PC-9 (cell line): ENCODE data around the gene SPATA16.

ENCODE experiments used
- EZH2 ChIP-seq: fragments of 200-600 bp; sonication (generic); IDR thresholded peaks from 2 replicates; pipeline ENCODE4 v1.8.0; 2017; ENCODE audit warnings: antibody characterized with exemption, low read depth
- TF ChIP-seq, protein P1 (sequence below): fragments of 200-600 bp; sonication (generic); conservative IDR thresholded peaks from 2 replicates; pipeline ENCODE4 v1.6.1; 2017; ENCODE audit warnings: mixed run types, antibody characterized with exemption, mild to moderate bottlenecking, moderate library complexity

DNA sequence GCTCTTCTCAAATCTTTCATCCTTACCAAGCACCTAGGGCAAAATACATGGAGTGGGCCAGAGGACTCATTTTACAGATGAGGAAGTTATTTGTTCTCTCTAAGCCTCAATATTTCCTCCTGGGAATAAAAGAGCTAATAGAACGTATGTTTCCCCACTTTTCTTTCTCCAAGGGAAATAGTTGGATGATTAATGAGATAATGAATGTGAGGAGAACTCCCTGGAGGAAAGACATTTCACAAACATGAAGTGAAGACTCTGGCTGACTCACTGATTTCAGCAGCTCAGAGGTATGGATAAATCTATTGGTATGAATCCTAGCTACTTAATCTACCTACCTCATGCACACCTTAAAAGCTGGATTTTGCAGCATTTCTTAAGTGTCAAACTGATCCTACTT lies 292.1 kb downstream of the SPATA16 start:
- TF ChIP-seq, protein P1, sequence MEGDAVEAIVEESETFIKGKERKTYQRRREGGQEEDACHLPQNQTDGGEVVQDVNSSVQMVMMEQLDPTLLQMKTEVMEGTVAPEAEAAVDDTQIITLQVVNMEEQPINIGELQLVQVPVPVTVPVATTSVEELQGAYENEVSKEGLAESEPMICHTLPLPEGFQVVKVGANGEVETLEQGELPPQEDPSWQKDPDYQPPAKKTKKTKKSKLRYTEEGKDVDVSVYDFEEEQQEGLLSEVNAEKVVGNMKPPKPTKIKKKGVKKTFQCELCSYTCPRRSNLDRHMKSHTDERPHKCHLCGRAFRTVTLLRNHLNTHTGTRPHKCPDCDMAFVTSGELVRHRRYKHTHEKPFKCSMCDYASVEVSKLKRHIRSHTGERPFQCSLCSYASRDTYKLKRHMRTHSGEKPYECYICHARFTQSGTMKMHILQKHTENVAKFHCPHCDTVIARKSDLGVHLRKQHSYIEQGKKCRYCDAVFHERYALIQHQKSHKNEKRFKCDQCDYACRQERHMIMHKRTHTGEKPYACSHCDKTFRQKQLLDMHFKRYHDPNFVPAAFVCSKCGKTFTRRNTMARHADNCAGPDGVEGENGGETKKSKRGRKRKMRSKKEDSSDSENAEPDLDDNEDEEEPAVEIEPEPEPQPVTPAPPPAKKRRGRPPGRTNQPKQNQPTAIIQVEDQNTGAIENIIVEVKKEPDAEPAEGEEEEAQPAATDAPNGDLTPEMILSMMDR = no peak
- no peak for TF ChIP-seq EZH2
